Endothelial cell of umbilical vein (primary cell): Measurements from ENCODE around the gene MARK4.

Experiments used
- CTCF ChIP-seq, 2 donors: IDR thresholded peaks; 1 replicate in 1 of 2; 2 replicates in 1 of 2; pipeline ENCODE4 v1.5.1; 2011; ENCODE audit warnings: low read length in 2 of 2, mild to moderate bottlenecking in 2 of 2, moderate library complexity in 2 of 2, control low read depth in 1 of 2, inconsistent platforms in 1 of 2, low read depth in 1 of 2; ENCODE audit not compliant: insufficient read depth in 1 of 2; ENCODE audit errors: extremely low read depth in 1 of 2
- EZH2 ChIP-seq: IDR thresholded peaks from 2 replicates; pipeline ENCODE4 v1.6.1; 2012; ENCODE audit warnings: borderline replicate concordance, low read depth, mild to moderate bottlenecking, moderate library complexity, low read length, inconsistent platforms; ENCODE audit not compliant: severe bottlenecking
- POLR2A ChIP-seq: IDR thresholded peaks from 2 replicates; pipeline ENCODE4 v1.6.1; 2012; ENCODE audit warnings: low read depth, mild to moderate bottlenecking, control low read depth, low read length
- POLR2AphosphoS5 ChIP-seq: IDR thresholded peaks from 2 replicates; pipeline ENCODE4 v1.6.1; 2012; ENCODE audit warnings: low read depth, mild to moderate bottlenecking, control low read depth, low read length, moderate library complexity; ENCODE audit not compliant: insufficient read depth

DNA sequence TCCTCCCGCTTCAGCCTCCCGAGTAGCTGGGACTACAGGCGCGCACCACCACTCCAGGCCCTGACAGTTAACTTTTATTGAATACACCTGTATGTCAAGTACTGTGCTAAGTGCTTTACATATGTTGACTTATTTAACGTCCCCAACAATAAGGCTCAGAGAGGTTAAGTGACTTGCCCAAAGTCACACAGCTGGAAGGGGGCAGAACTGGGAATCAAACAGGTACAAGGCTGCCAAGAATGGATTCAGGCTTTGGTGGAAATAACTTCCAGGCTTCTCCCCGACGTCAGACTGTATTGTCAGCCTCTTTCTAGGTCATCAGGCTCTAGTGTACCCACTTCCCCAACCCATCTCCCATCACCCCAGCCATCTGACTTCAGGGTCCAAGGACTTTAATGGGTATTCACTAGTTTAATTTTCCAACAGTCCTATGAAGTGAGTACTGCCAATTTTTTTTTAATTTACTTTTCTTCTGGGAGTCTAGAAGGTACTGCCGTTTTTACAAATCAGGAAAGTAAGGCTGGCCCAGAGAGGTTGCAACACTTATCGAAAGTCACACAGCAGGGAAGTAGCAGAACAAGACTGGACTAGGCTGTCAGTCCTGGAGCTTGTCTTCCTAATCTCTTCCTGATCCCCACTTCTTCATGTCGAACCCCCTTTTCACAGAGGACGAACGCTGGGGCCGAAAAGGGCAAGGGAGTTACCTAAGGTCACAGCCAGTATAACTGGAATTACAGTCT is 76.5 kb downstream of the MARK4 start:
- TF ChIP-seq CTCF (IDR thresholded peaks at IDR 0.05; ENCODE audit: extremely low read depth in 1 of 2, insufficient read depth in 1 of 2, low read depth in 1 of 2, low read length in 2 of 2): no peak
- TF ChIP-seq POLR2A: no peak
- TF ChIP-seq EZH2: no peak
- no peak for TF ChIP-seq POLR2AphosphoS5
